ENCODE results near the gene ST7. TPM values are rescaled to one million over a fixed set of nuclear protein-coding genes. Genes with fewer than 3 reads are reported as not detected.
"Not testable (repeated sequence)": the region's sequence is repeated elsewhere in the genome, so short reads cannot be mapped to it uniquely, and the experiment has no call there.

ST7 gene
- polyA plus RNA-seq, 3 donors from 2014 or later: 11.3 to 14.7 (median 14.2) TPM

- no peaks in the 10 kb centered on the region for H3K36me3 Mint-ChIP-seq
- DNase-seq: no peak
- no peaks in the 10 kb centered on the region for H3K9me3 Mint-ChIP-seq
- H3K4me1 Mint-ChIP-seq: peaks cover 3 to 9% of the 10 kb centered on the region in 2 donors
- H3K27ac Mint-ChIP-seq: no peak overlapping the region
- H3K27me3 Mint-ChIP-seq (ENCODE audit: low read depth in 3 of 3): peaks cover 2 to 13% (median 2%) of the 10 kb centered on the region in 3 donors
- no peak overlapping the region for H3K4me3 Mint-ChIP-seq
These were observed 18.7 kb upstream of the ST7 start for GRCh38 chr7:116934580-116934979.

GRCh38 chr7:116936844-116937243, 16.5 kb upstream of the ST7 start:
- not testable (repeated sequence) for H3K36me3 Mint-ChIP-seq, H3K9me3 Mint-ChIP-seq, H3K4me3 Mint-ChIP-seq, DNase-seq, H3K4me1 Mint-ChIP-seq, H3K27ac Mint-ChIP-seq
- peaks cover 0 to 15% (median 4%) of the 10 kb centered on the region in 3 donors for H3K27me3 Mint-ChIP-seq (ENCODE audit: low read depth in 3 of 3)

GRCh38 chr7:116938678-116939077, 14.6 kb upstream of the ST7 start:
- no peak for DNase-seq
- H3K4me3 Mint-ChIP-seq: no peak overlapping the region
- H3K27me3 Mint-ChIP-seq (ENCODE audit: low read depth in 3 of 3): peaks cover 2 to 15% (median 4%) of the 10 kb centered on the region in 3 donors
- no peaks in the 10 kb centered on the region for H3K4me1 Mint-ChIP-seq
- no peaks in the 10 kb centered on the region for H3K36me3 Mint-ChIP-seq
- H3K9me3 Mint-ChIP-seq: no peaks in the 10 kb centered on the region
- H3K27ac Mint-ChIP-seq: no peak overlapping the region

GRCh38 chr7:116940689-116941370, 12.5 kb upstream of the ST7 start:
- Mint-ChIP-seq H3K4me1 (no peaks in the 10 kb centered on the region), H3K4me3 (no peak overlapping the region), H3K27me3 (ENCODE audit: low read depth in 3 of 3) (peaks cover 2 to 12% (median 4%) of the 10 kb centered on the region in 3 donors), H3K36me3 (no peaks in the 10 kb centered on the region), H3K9me3 (no peaks in the 10 kb centered on the region), H3K27ac (no peak overlapping the region)
- no peak for DNase-seq

GRCh38 chr7:116942504-116942903, 10.8 kb upstream of the ST7 start:
- Mint-ChIP-seq H3K27me3 (ENCODE audit: low read depth in 3 of 3) (peaks cover 2 to 10% (median 4%) of the 10 kb centered on the region in 3 donors), H3K4me1 (no peaks in the 10 kb centered on the region), H3K36me3 (no peaks in the 10 kb centered on the region), H3K27ac (no peak overlapping the region), H3K9me3 (no peaks in the 10 kb centered on the region), H3K4me3 (no peak overlapping the region)
- no peak for DNase-seq

- no peaks in the 10 kb centered on the region for H3K36me3 Mint-ChIP-seq
- H3K27me3 Mint-ChIP-seq (ENCODE audit: low read depth in 3 of 3): peaks cover 0 to 3% (median 2%) of the 10 kb centered on the region in 3 donors
- H3K4me1 Mint-ChIP-seq: peaks cover 4 to 13% of the 10 kb centered on the region in 2 donors
- no peak for DNase-seq
- no peaks in the 10 kb centered on the region for H3K9me3 Mint-ChIP-seq
- H3K4me3 Mint-ChIP-seq: no peak overlapping the region
- H3K27ac Mint-ChIP-seq: no peak overlapping the region
These were observed 4.4 kb upstream of the ST7 start for GRCh38 chr7:116948934-116949333.

GRCh38 chr7:116949941-116950801, 3.1 kb upstream of the ST7 start:
- no peaks in the 10 kb centered on the region for H3K36me3 Mint-ChIP-seq
- peaks cover 0 to 7% (median 3%) of the 10 kb centered on the region in 3 donors for H3K27me3 Mint-ChIP-seq (ENCODE audit: low read depth in 3 of 3)
- H3K4me1 Mint-ChIP-seq: peaks cover 14 to 24% of the 10 kb centered on the region in 2 donors
- H3K9me3 Mint-ChIP-seq: no peaks in the 10 kb centered on the region
- H3K27ac Mint-ChIP-seq: no peak overlapping the region
- DNase-seq: no peak
- no peak overlapping the region for H3K4me3 Mint-ChIP-seq

GRCh38 chr7:116950889-116951351, 2.4 kb upstream of the ST7 start:
- Mint-ChIP-seq H3K36me3 (no peaks in the 10 kb centered on the region), H3K9me3 (no peaks in the 10 kb centered on the region), H3K27me3 (ENCODE audit: low read depth in 3 of 3) (peaks cover 0 to 7% (median 3%) of the 10 kb centered on the region in 3 donors), H3K4me3 (no peak overlapping the region), H3K27ac (peak overlapping the region in 1 of 6 donors; percentile 49), H3K4me1 (peaks cover 17 to 32% of the 10 kb centered on the region in 2 donors)
- DNase-seq: no peak

- Mint-ChIP-seq H3K36me3 (no peaks in the 10 kb centered on the region), H3K4me3 (peak overlapping the region in 4 of 5 donors; percentile 26 to 88 (median 86)), H3K4me1 (peaks cover 17 to 33% of the 10 kb centered on the region in 2 donors), H3K27ac (no peak overlapping the region), H3K9me3 (no peaks in the 10 kb centered on the region), H3K27me3 (ENCODE audit: low read depth in 3 of 3) (peaks cover 0 to 8% (median 3%) of the 10 kb centered on the region in 3 donors)
- no peak for DNase-seq
These were observed 1.7 kb upstream of the ST7 start for GRCh38 chr7:116951366-116952292.

GRCh38 chr7:116952635-116953371, 498 bp upstream of the ST7 start:
- Mint-ChIP-seq H3K27me3 (ENCODE audit: low read depth in 3 of 3) (peaks cover 0 to 8% (median 3%) of the 10 kb centered on the region in 3 donors), H3K4me3 (peak overlapping the region; percentile 85 to 88 (median 86)), H3K27ac (peak overlapping the region; percentile 56 to 86 (median 81)), H3K36me3 (no peaks in the 10 kb centered on the region), H3K9me3 (no peaks in the 10 kb centered on the region), H3K4me1 (peaks cover 17 to 33% of the 10 kb centered on the region in 2 donors)
- no peak for DNase-seq

GRCh38 chr7:116953906-116954838, 871 bp downstream of the ST7 start:
- Mint-ChIP-seq H3K27ac (peak overlapping the region; percentile 73 to 94 (median 89)), H3K4me3 (peak overlapping the region; percentile 90 to 97 (median 95)), H3K36me3 (no peaks in the 10 kb centered on the region), H3K4me1 (peaks cover 17 to 33% of the 10 kb centered on the region in 2 donors), H3K27me3 (ENCODE audit: low read depth in 3 of 3) (peaks cover 0 to 8% (median 3%) of the 10 kb centered on the region in 3 donors), H3K9me3 (no peaks in the 10 kb centered on the region)
- peak in 2 of 3 donors; percentile 21 to 52 for DNase-seq

- H3K27ac Mint-ChIP-seq: peak overlapping the region in 5 of 6 donors; percentile 13 to 88 (median 48)
- no peak for DNase-seq
- no peaks in the 10 kb centered on the region for H3K36me3 Mint-ChIP-seq
- H3K4me1 Mint-ChIP-seq: peaks cover 17 to 33% of the 10 kb centered on the region in 2 donors
- peaks cover 0 to 8% (median 0%) of the 10 kb centered on the region in 3 donors for H3K27me3 Mint-ChIP-seq (ENCODE audit: low read depth in 3 of 3)
- peak overlapping the region in 4 of 5 donors; percentile 44 to 96 (median 92) for H3K4me3 Mint-ChIP-seq
- no peaks in the 10 kb centered on the region for H3K9me3 Mint-ChIP-seq
These were observed 2.0 kb downstream of the ST7 start for GRCh38 chr7:116955340-116955739.

All from immature natural killer cell (primary cell).